ENCODE results near the gene SMYD5. TPM values are rescaled to one million over a fixed set of nuclear protein-coding genes. Genes with fewer than 3 reads are reported as not detected.

Gene SMYD5
- polyA plus RNA-seq, 1 of the 3 experiments (the other 2 are of a cell fraction), result 21.4 TPM

DNA sequence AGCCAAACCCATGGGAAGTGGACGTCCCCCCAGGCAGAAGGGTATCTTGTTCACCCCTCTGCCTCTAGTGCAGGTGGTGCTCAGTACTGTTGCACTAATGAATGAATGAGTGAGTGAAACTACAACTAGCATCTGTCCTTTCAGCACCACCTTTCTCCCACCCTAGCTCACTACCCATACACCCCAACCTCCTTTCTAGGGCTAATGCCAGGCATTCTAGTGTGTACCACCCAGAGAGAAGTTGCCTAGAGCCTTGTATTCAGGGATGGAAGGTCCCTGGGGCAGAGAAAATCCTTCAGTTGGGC lies 42.5 kb downstream of the SMYD5 start:
- Histone ChIP-seq H3K4me1 (ENCODE audit: control insufficient read depth in 1 of 2, insufficient read depth in 2 of 2, low read depth in 1 of 2, low read length in 1 of 2) (no peaks in the 10 kb centered on the region), H3K9me3 (no peaks in the 10 kb centered on the region), H3F3A (replicated peaks; ENCODE audit: insufficient read depth) (no peaks in the 10 kb centered on the region), H3K4me2 (no peak overlapping the region), H3K27me3 (ENCODE audit: insufficient read depth) (no peaks in the 10 kb centered on the region), H3K4me3 (ENCODE audit: low read depth in 2 of 2, low read length in 1 of 2) (no peak overlapping the region), H3K27ac (ENCODE audit: low read depth in 2 of 2, low read length in 1 of 2) (no peak overlapping the region), H3K9me2 (no peaks in the 10 kb centered on the region), H3K9ac (no peak overlapping the region), H2AFZ (ENCODE audit: low read depth) (no peak overlapping the region), H4K20me1 (ENCODE audit: insufficient read depth) (no peaks in the 10 kb centered on the region), H3K36me3 (replicated peaks in 1 of 2; ENCODE audit: control insufficient read depth in 1 of 2, insufficient read depth in 2 of 2, low read length in 1 of 2) (peaks cover 4 to 28% of the 10 kb centered on the region in 2 experiments), H3K79me2 (ENCODE audit: insufficient read depth) (no peaks in the 10 kb centered on the region)
- WGBS (ENCODE audit: low lambda C conversion rate), result 0% methylated on average over 1 of the region's 1 CpG
- DNase-seq, result no peak
- TF ChIP-seq EP300 (IDR thresholded peaks at IDR 0.05; ENCODE audit: borderline replicate concordance in 1 of 2, low read depth in 1 of 2, low read length in 1 of 2) (no peak), JUND (IDR thresholded peaks at IDR 0.05) (no peak), RXRA (IDR thresholded peaks at IDR 0.05; ENCODE audit: borderline replicate concordance, low read depth) (no peak), FOXM1 (IDR thresholded peaks at IDR 0.05; ENCODE audit: low read depth) (no peak), TAF1 (IDR thresholded peaks at IDR 0.05; ENCODE audit: borderline replicate concordance, low read depth, low read length) (no peak), EZH2phosphoT487 (IDR thresholded peaks at IDR 0.05; ENCODE audit: borderline replicate concordance, low read depth) (no peak), MEF2A (IDR thresholded peaks at IDR 0.05; ENCODE audit: borderline replicate concordance, low read depth) (no peak), SMC3 (IDR thresholded peaks at IDR 0.05; ENCODE audit: low read depth, low read length) (no peak), NFIC (IDR thresholded peaks at IDR 0.05; ENCODE audit: borderline replicate concordance) (no peak), TCF12 (IDR thresholded peaks at IDR 0.05) (no peak), TEAD4 (IDR thresholded peaks at IDR 0.05; ENCODE audit: borderline replicate concordance, insufficient read depth) (no peak), ELF1 (IDR thresholded peaks at IDR 0.05) (no peak), NRF1 (IDR thresholded peaks at IDR 0.05; ENCODE audit: low read depth, low read length) (no peak), FOXJ3 (CRISPR knock-in tag; IDR thresholded peaks at IDR 0.05) (no peak), FOSL2 (IDR thresholded peaks at IDR 0.05; ENCODE audit: borderline replicate concordance, low read depth) (no peak), RAD21 (IDR thresholded peaks at IDR 0.05; ENCODE audit: low read length) (no peak)
- TF ChIP-seq, protein P1, sequence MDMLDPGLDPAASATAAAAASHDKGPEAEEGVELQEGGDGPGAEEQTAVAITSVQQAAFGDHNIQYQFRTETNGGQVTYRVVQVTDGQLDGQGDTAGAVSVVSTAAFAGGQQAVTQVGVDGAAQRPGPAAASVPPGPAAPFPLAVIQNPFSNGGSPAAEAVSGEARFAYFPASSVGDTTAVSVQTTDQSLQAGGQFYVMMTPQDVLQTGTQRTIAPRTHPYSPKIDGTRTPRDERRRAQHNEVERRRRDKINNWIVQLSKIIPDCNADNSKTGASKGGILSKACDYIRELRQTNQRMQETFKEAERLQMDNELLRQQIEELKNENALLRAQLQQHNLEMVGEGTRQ (IDR thresholded peaks at IDR 0.05; ENCODE audit: borderline replicate concordance, low read depth, low read length), result no peak
- TF ChIP-seq, protein P2, sequence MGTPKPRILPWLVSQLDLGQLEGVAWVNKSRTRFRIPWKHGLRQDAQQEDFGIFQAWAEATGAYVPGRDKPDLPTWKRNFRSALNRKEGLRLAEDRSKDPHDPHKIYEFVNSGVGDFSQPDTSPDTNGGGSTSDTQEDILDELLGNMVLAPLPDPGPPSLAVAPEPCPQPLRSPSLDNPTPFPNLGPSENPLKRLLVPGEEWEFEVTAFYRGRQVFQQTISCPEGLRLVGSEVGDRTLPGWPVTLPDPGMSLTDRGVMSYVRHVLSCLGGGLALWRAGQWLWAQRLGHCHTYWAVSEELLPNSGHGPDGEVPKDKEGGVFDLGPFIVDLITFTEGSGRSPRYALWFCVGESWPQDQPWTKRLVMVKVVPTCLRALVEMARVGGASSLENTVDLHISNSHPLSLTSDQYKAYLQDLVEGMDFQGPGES (IDR thresholded peaks at IDR 0.05; ENCODE audit: low read depth, low read length), result no peak
- TF ChIP-seq, protein P3, sequence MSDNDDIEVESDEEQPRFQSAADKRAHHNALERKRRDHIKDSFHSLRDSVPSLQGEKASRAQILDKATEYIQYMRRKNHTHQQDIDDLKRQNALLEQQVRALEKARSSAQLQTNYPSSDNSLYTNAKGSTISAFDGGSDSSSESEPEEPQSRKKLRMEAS (IDR thresholded peaks at IDR 0.05; ENCODE audit: low read depth), result no peak
- TF ChIP-seq, protein P4, sequence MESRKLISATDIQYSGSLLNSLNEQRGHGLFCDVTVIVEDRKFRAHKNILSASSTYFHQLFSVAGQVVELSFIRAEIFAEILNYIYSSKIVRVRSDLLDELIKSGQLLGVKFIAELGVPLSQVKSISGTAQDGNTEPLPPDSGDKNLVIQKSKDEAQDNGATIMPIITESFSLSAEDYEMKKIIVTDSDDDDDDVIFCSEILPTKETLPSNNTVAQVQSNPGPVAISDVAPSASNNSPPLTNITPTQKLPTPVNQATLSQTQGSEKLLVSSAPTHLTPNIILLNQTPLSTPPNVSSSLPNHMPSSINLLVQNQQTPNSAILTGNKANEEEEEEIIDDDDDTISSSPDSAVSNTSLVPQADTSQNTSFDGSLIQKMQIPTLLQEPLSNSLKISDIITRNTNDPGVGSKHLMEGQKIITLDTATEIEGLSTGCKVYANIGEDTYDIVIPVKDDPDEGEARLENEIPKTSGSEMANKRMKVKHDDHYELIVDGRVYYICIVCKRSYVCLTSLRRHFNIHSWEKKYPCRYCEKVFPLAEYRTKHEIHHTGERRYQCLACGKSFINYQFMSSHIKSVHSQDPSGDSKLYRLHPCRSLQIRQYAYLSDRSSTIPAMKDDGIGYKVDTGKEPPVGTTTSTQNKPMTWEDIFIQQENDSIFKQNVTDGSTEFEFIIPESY (IDR thresholded peaks at IDR 0.05; ENCODE audit: borderline replicate concordance, low read depth), result no peak
- ChIA-PET CTCF (interaction anchor here (1.1 to 1.3 kb wide), 2 partner anchors 36 to 44 kb away, joined by 3 read pairs; no protein-coding TSS in a partner anchor), POLR2A (interaction anchor here (1.1 to 1.5 kb wide), 3 partner anchors 12 to 22 kb away, joined by 6 to 8 read pairs (median 6); partner anchors contain the start of genes CCT7 and PRADC1)

Data from SK-N-SH (cell line).